Common myeloid progenitor, CD34-positive (primary cell): ENCODE measurements around the gene FHIT.

Experiments used
- CTCF ChIA-PET: fragments of 350-600 bp; sonication (Branson Sonifier 250); formaldehyde crosslinking; loops from one replicate; lab custom pipeline; 2021; ENCODE audit warnings: antibody characterized with exemption; lab: Charles Lee
- POLR2A ChIA-PET: fragments of 350-600 bp; sonication (Branson Sonifier 250); formaldehyde crosslinking; loops from one replicate; lab custom pipeline; 2021; ENCODE audit warnings: antibody characterized with exemption; lab: Charles Lee
- DNase-seq, 3 donors: peaks; one replicate each; pipeline versions ENCODE4 v3.0.0 to v3.0.0-alpha.2; 2013
- H3K27ac ChIP-seq, 2 experiments: 1 replicate in 1 of 2; 2 replicates in 1 of 2; pipeline ENCODE4 v1.7.0; 2013; ENCODE audit warnings: inconsistent platforms in 2 of 2, low read length in 2 of 2, mild to moderate bottlenecking in 2 of 2, low read depth in 1 of 2, moderate library complexity in 1 of 2; ENCODE audit not compliant: severe bottlenecking in 2 of 2, insufficient read depth in 1 of 2, poor library complexity in 1 of 2
- H3K27me3 ChIP-seq, 5 experiments: replicated peaks in 2 of 5; 1 replicate in 3 of 5; 2 replicates in 2 of 5; pipeline versions ENCODE4 v1.6.1 to v1.7.0; 2013; ENCODE audit warnings: low read length in 4 of 5, mild to moderate bottlenecking in 2 of 5, moderate library complexity in 2 of 5, inconsistent platforms in 1 of 5; ENCODE audit not compliant: insufficient read depth in 5 of 5, control insufficient read depth in 4 of 5
- H3K36me3 ChIP-seq, 4 experiments: 1 replicate in 2 of 4; 2 replicates in 2 of 4; pipeline versions ENCODE4 v1.6.1 to v1.7.0; 2013; ENCODE audit warnings: low read length in 3 of 4, control low read depth in 1 of 4, mild to moderate bottlenecking in 1 of 4; ENCODE audit not compliant: control insufficient read depth in 4 of 4, insufficient read depth in 4 of 4
- H3K4me1 ChIP-seq, 4 experiments: 1 replicate in 3 of 4; 2 replicates in 1 of 4; pipeline versions ENCODE4 v1.6.1 to v1.7.1; 2013; ENCODE audit warnings: low read length in 3 of 4, mild to moderate bottlenecking in 3 of 4, control low read depth in 1 of 4, inconsistent platforms in 1 of 4, moderate library complexity in 1 of 4; ENCODE audit not compliant: control insufficient read depth in 4 of 4, insufficient read depth in 4 of 4; ENCODE audit errors: control extremely low read depth in 1 of 4
- H3K4me3 ChIP-seq, 7 experiments: 1 replicate in 4 of 7; 2 replicates in 3 of 7; pipeline versions ENCODE4 v1.5.1 to v1.7.0; 2013; ENCODE audit warnings: mild to moderate bottlenecking in 7 of 7, low read length in 6 of 7, moderate library complexity in 6 of 7, inconsistent platforms in 2 of 7, low read depth in 2 of 7, control low read depth in 1 of 7; ENCODE audit not compliant: insufficient read depth in 4 of 7, control insufficient read depth in 1 of 7; ENCODE audit errors: extremely low read depth in 1 of 7
- H3K9me3 ChIP-seq, 5 experiments: 1 replicate in 4 of 5; 2 replicates in 1 of 5; pipeline versions ENCODE4 v1.6.1 to v1.7.1; 2013; ENCODE audit warnings: low read length in 4 of 5, mild to moderate bottlenecking in 2 of 5, inconsistent platforms in 1 of 5, low read depth in 1 of 5, moderate library complexity in 1 of 5; ENCODE audit not compliant: control insufficient read depth in 4 of 5, insufficient read depth in 2 of 5; ENCODE audit errors: control extremely low read depth in 1 of 5
- WGBS: methylation state at CpG from one replicate; pipeline ENCODE4 v1.1.5; 2013; ENCODE audit not compliant: insufficient coverage; 5-methylcytosine and 5-hydroxymethylcytosine counted together

FHIT gene

DNA sequence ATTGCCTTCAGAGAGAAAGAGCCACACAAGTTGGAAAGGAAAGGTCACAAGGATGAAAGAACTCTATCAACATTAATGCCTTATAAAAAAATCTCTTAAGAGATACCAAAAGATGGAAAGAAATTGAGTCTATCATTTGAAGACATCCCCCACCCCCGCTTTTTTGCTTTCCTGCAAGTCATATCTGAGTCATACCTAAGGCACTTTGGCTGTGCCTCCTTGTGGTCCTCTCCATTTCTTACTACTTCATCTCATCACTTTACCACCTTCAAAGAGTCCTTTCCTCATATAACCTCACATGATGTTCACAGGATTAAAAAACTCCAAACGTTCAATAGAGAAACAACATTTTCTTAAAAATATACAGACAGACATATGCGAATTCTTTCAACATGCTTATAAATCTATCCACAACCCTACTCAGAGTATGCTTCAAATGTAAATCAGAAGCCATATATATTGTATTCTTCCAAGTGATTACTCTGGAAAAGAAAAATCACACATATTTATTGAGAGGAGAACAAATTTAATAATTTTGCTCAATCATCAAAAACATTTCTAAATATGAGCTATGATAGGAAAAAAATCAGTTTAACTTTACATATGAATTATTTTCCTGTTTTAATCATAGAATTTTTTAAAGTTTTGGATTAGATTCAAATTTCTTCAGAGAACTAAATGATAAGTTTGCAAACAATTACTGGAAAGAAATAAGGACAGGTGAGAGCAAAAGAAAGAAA, 1197.6 kb downstream of the FHIT start:
- Histone ChIP-seq H3K27me3 (no peaks in the 10 kb centered on the region), H3K4me1 (peaks cover 0 to 10% (median 3%) of the 10 kb centered on the region in 4 experiments), H3K36me3 (no peaks in the 10 kb centered on the region), H3K27ac (no peak overlapping the region), H3K9me3 (peaks cover 0 to 2% (median 0%) of the 10 kb centered on the region in 5 experiments), H3K4me3 (no peak overlapping the region)
- DNase-seq: peak in 2 of 3 donors; percentile 22 to 51
- ChIA-PET POLR2A (no interaction called here), CTCF (no interaction called here)
- 100% methylated on average over 2 of the region's 3 CpGs for WGBS

- no peak for DNase-seq
- Histone ChIP-seq H3K27ac (no peak overlapping the region), H3K4me1 (no peaks in the 10 kb centered on the region), H3K4me3 (no peak overlapping the region), H3K27me3 (no peaks in the 10 kb centered on the region), H3K36me3 (no peaks in the 10 kb centered on the region), H3K9me3 (peaks cover 0 to 9% (median 2%) of the 10 kb centered on the region in 5 experiments)
- ChIA-PET CTCF (no interaction called here), POLR2A (no interaction called here)
- 93% methylated on average over 11 of the region's 12 CpGs for WGBS
Observed at GRCh38 chr3:60048447-60048848, 1202.8 kb downstream of the FHIT start.

DNA sequence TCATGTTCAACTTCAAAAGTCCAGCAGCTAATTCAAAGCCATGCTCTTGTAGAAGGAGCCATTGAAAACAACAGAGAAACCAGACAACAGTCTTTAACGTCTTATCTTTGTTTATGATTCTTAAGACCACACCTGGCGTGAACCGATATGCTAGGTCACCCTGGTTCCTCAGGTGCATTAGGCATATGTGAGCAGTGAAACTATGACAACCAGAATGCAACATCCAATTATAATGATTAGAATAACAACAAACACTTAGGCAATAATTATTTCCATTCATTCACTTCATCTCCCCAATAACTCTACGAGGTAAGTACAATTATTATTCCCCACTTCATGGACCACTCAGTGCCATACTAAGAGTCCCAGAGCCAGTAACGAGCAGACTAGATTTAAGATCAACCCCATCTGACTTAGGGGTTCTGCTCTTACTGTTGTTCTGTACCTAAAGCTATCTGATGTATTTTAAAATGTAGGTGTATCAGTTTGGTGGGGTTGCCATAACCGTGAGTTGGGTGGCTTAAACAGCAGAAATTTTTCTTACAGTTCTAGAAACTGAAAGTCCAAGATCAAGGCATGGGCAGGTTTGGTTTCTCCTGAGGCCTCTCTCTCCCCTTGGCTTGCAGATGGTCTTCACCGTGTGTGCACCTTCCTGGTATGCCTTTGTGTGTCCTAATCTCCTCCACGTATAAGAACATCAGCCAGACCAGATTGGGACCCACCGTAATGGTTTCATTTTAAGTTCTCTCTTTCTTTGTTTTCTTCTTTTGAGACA, 1203.6 kb downstream of the FHIT start:
- POLR2A ChIA-PET: no interaction called here
- H3K4me1 ChIP-seq: no peaks in the 10 kb centered on the region
- H3K27ac ChIP-seq: no peak overlapping the region
- no peak for DNase-seq
- CTCF ChIA-PET: no interaction called here
- H3K4me3 ChIP-seq: no peak overlapping the region
- 100% methylated on average over 6 of the region's 9 CpGs for WGBS
- no peaks in the 10 kb centered on the region for H3K27me3 ChIP-seq
- no peaks in the 10 kb centered on the region for H3K36me3 ChIP-seq
- peaks cover 0 to 9% (median 2%) of the 10 kb centered on the region in 5 experiments for H3K9me3 ChIP-seq

- H3K4me3 ChIP-seq: no peak overlapping the region
- POLR2A ChIA-PET: no interaction called here
- DNase-seq: no peak
- no peak overlapping the region for H3K27ac ChIP-seq
- H3K27me3 ChIP-seq: no peaks in the 10 kb centered on the region
- CTCF ChIA-PET: no interaction called here
- H3K36me3 ChIP-seq: no peaks in the 10 kb centered on the region
- H3K4me1 ChIP-seq: no peaks in the 10 kb centered on the region
- peaks cover 0 to 9% (median 2%) of the 10 kb centered on the region in 5 experiments for H3K9me3 ChIP-seq
- 100% methylated on average over 5 of the region's 6 CpGs for WGBS
Observed at GRCh38 chr3:60046210-60046609, 1205.0 kb downstream of the FHIT start.

- Histone ChIP-seq H3K27me3 (no peaks in the 10 kb centered on the region), H3K4me1 (no peaks in the 10 kb centered on the region), H3K36me3 (no peaks in the 10 kb centered on the region), H3K9me3 (peaks cover 0 to 9% (median 2%) of the 10 kb centered on the region in 5 experiments), H3K4me3 (no peak overlapping the region), H3K27ac (no peak overlapping the region)
- ChIA-PET POLR2A (no interaction called here), CTCF (no interaction called here)
- DNase-seq: no peak
- WGBS: no CpG with 5 or more reads among the region's 1 CpG
Observed at GRCh38 chr3:60045686-60046085, 1205.6 kb downstream of the FHIT start.

GRCh38 chr3:60036803-60037202, 1214.4 kb downstream of the FHIT start:
- ChIA-PET CTCF (no interaction called here), POLR2A (no interaction called here)

DNA sequence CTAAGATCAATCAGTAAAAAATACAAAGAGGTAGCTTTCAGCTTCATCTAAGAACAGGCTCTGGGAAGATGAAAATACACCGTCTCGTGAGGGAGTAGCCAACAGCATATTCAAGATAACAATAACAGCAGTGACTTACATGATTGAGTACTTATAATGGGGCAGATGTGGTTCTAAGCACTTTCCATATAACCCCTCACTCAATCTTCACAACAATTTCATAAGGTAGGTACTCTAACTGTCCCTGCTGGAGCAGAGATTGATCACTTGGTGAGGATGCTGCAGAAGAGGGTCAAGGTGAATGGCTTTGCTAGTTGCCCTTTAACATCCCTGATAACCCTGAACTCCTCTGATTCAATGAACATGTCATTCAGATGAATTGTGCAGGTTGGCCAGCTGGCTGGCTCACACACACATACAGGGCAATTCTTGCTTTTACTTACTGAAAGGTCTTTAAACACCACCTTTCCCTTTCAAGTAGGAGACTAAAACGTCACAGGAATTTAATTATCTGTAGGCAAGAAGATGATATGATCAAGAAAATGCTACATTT, 1217.3 kb downstream of the FHIT start:
- no CpG with 5 or more reads among the region's 3 CpGs for WGBS
- Histone ChIP-seq H3K9me3 (no peaks in the 10 kb centered on the region), H3K27ac (no peak overlapping the region), H3K4me3 (no peak overlapping the region), H3K4me1 (peaks cover 0 to 6% (median 0%) of the 10 kb centered on the region in 4 experiments), H3K36me3 (no peaks in the 10 kb centered on the region), H3K27me3 (no peaks in the 10 kb centered on the region)
- DNase-seq: no peak
- ChIA-PET CTCF (no interaction called here), POLR2A (no interaction called here)

More at GRCh38 chr3:60036803-60037202, 1214.4 kb downstream of the FHIT start:
- no peak overlapping the region for H3K27ac ChIP-seq
- no peaks in the 10 kb centered on the region for H3K9me3 ChIP-seq
- 98% methylated on average over 7 of the region's 7 CpGs for WGBS
- DNase-seq: no peak
- no peaks in the 10 kb centered on the region for H3K36me3 ChIP-seq
- no peak overlapping the region for H3K4me3 ChIP-seq
- H3K4me1 ChIP-seq: peaks cover 0 to 6% (median 0%) of the 10 kb centered on the region in 4 experiments
- no peaks in the 10 kb centered on the region for H3K27me3 ChIP-seq
